ENCODE measurements around the gene NLGN1. TPM values are rescaled to one million over a fixed set of nuclear protein-coding genes. Genes with fewer than 3 reads are reported as not detected.

NLGN1 gene
- total and polyA plus RNA-seq, 2 of the 8 experiments (the other 6 are each of a cell fraction or from before 2014, with no cell fraction given): 7.8 to 14.8 TPM

DNA sequence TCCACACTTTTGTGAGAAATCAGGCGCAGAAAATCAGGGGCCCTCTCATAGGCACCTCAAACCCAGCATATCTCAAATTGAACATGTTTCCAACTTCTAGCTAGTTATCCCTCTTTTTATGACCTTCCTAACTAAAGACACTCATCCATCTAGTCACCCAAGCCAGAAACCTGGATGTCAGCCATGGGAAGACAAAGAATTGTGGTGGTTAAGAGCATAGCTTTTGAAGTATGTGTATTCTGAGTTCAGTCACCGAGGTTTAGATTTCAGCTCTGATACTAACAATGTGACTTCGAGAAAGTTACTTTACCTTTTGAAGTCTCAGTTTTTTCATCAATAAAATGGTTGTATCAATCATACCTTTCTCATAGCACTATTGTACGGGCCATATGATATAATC lies 495.5 kb downstream of the NLGN1 start:
- no peak overlapping the region for H3K14ac ChIP-seq (ENCODE audit: insufficient read length)
- CTCF ChIA-PET (ENCODE audit: partially characterized antibody): interaction anchor here (0.7 to 1.6 kb wide), 3 partner anchors 17 to 75 kb away, joined by 3 to 5 read pairs (median 5); no protein-coding TSS in a partner anchor
- H3K4me2 ChIP-seq (ENCODE audit: insufficient read depth in 1 of 2, low read depth in 2 of 2, low read length in 2 of 2): no peak overlapping the region
- H3K4me3 ChIP-seq (ENCODE audit: extremely low read depth in 1 of 4, insufficient read depth in 2 of 4, low read depth in 3 of 4, low read length in 4 of 4): no peak overlapping the region
- H2BK12ac ChIP-seq (ENCODE audit: low read depth, low read length): no peak overlapping the region
- no peaks in the 10 kb centered on the region for H3K79me2 ChIP-seq (ENCODE audit: control insufficient read depth in 1 of 2, insufficient read depth in 2 of 2, low read length in 2 of 2)
- H3K23ac ChIP-seq (ENCODE audit: insufficient read length): no peak overlapping the region
- no peak overlapping the region for H2BK5ac ChIP-seq (ENCODE audit: low read depth, low read length)
- no peak overlapping the region for H3K27ac ChIP-seq (ENCODE audit: low read depth, low read length)
- H3K4me1 ChIP-seq (replicated peaks in 1 of 4; ENCODE audit: control insufficient read depth in 3 of 4, insufficient read depth in 4 of 4, low read length in 3 of 4): peaks cover 0 to 3% (median 1%) of the 10 kb centered on the region in 4 experiments; a peak in 2 of 7 replicates
- H2AK5ac ChIP-seq (ENCODE audit: low read depth, low read length): no peak overlapping the region
- H3K9ac ChIP-seq (replicated peaks in 1 of 4; ENCODE audit: extremely low read depth in 1 of 4, low read depth in 3 of 4, low read length in 3 of 4): no peak overlapping the region
- no peak overlapping the region for H2BK20ac ChIP-seq (ENCODE audit: low read length)
- 91% methylated on average over 4 of the region's 4 CpGs; no CpG with 5 or more reads in 1 of the 2 experiments for WGBS, 2 experiments (ENCODE audit: extremely low coverage in 1 of 2, insufficient coverage in 1 of 2, insufficient read length in 1 of 2, insufficient replicate concordance in 2 of 2, low coverage in 1 of 2, low lambda C conversion rate in 2 of 2, missing lambda C conversion rate in 1 of 2)
- H3K56ac ChIP-seq (replicated peaks; ENCODE audit: insufficient read length, low read depth, low read length): no peak overlapping the region
- H3K23me2 ChIP-seq (ENCODE audit: low read depth, low read length): no peaks in the 10 kb centered on the region
- H2BK15ac ChIP-seq (ENCODE audit: low read length): no peak overlapping the region
- H3K18ac ChIP-seq (ENCODE audit: extremely low read depth, low read length): no peak overlapping the region
- no peaks in the 10 kb centered on the region for H3K79me1 ChIP-seq (ENCODE audit: low read depth, low read length)
- no peak overlapping the region for H4K8ac ChIP-seq (ENCODE audit: extremely low read depth, insufficient read depth, low read length)
- FAIRE-seq: no peak
- no peak overlapping the region for H2AFZ ChIP-seq (ENCODE audit: low read length)
- H3K36me3 ChIP-seq (ENCODE audit: control insufficient read depth in 2 of 4, insufficient read depth in 4 of 4, low read length in 3 of 4): no peaks in the 10 kb centered on the region
- H4K20me1 ChIP-seq (replicated peaks in 1 of 2; ENCODE audit: control insufficient read depth in 1 of 2, insufficient read depth in 2 of 2, low read length in 2 of 2): no peaks in the 10 kb centered on the region
- no peak overlapping the region for H4K5ac ChIP-seq (ENCODE audit: insufficient read length, low read depth, low read length)
- no peak overlapping the region for H2BK120ac ChIP-seq (replicated peaks; ENCODE audit: low read depth, low read length)
- POLR2A ChIA-PET (ENCODE audit: partially characterized antibody): no interaction called here
- no peak overlapping the region for H4K91ac ChIP-seq (replicated peaks; ENCODE audit: insufficient read length, low read length)
- DNase-seq (ENCODE audit: low read depth in 1 of 2, low spot score in 2 of 2): no peak
- TF ChIP-seq TCF12 (IDR thresholded peaks at IDR 0.05; ENCODE audit: low read depth, low read length) (no peak), HDAC6 (IDR thresholded peaks at IDR 0.05; ENCODE audit: low read depth, low read length) (no peak), RXRA (IDR thresholded peaks at IDR 0.05; ENCODE audit: insufficient read depth, low read depth, low read length) (no peak), POLR2A (IDR thresholded peaks at IDR 0.05; ENCODE audit: control extremely low read depth in 1 of 2, low read depth in 2 of 2, low read length in 2 of 2) (no peak), ZNF274 (IDR thresholded peaks at IDR 0.05; ENCODE audit: borderline replicate concordance, extremely low read depth, low read length) (no peak), CTBP2 (IDR thresholded peaks at IDR 0.05; ENCODE audit: borderline replicate concordance, insufficient read depth, insufficient read length, low read length) (no peak), SIRT6 (IDR thresholded peaks at IDR 0.05; ENCODE audit: low read length) (no peak), PHF8 (conservative IDR thresholded peaks at IDR 0.05; ENCODE audit: low read depth, low read length) (no peak), POLR2AphosphoS5 (IDR thresholded peaks at IDR 0.05; ENCODE audit: low read depth, low read length) (no peak), SP2 (IDR thresholded peaks at IDR 0.05; ENCODE audit: low read length) (no peak), SAP30 (IDR thresholded peaks at IDR 0.05; ENCODE audit: insufficient read depth, insufficient replicate concordance, low read length) (no peak), EGR1 (IDR thresholded peaks at IDR 0.05; ENCODE audit: borderline replicate concordance, low read depth, low read length) (no peak)
- H3K27me3 ChIP-seq (replicated peaks in 1 of 4; ENCODE audit: control insufficient read depth in 3 of 4, extremely low read depth in 1 of 4, insufficient read depth in 3 of 4, low read length in 3 of 4): no peaks in the 10 kb centered on the region
- no peak overlapping the region for H3K4ac ChIP-seq (replicated peaks; ENCODE audit: insufficient read length, low read depth, low read length)
- no peaks in the 10 kb centered on the region for H3K9me3 ChIP-seq (ENCODE audit: insufficient read depth in 2 of 2, low read depth in 1 of 2, low read length in 1 of 2)
